SU-DHL-6 (cell line): ENCODE measurements around the gene RASSF10.

Source experiments
- H2AFZ ChIP-seq: fragments of 200-600 bp; sonication (generic); 2 replicates; pipeline ENCODE4 v1.6.1; 2014; ENCODE audit warnings: low read depth, mild to moderate bottlenecking, moderate library complexity, mixed read lengths, antibody characterized with exemption, low read length; ENCODE audit not compliant: severe bottlenecking
- H3F3A ChIP-seq: fragments of 200-600 bp; shearing (Covaris generic); 2 replicates; pipeline ENCODE4 v1.6.0; 2016; ENCODE audit warnings: antibody characterized with exemption, mild to moderate bottlenecking; ENCODE audit not compliant: insufficient read depth
- H3K27ac ChIP-seq: fragments of 200-600 bp; sonication (generic); 2 replicates; pipeline ENCODE4 v1.5.1; 2016; ENCODE audit warnings: low read depth, mild to moderate bottlenecking, low read length, moderate library complexity, mixed read lengths
- H3K27me3 ChIP-seq: fragments of 200-600 bp; sonication (generic), shearing (Covaris generic); 2 replicates; pipeline ENCODE4 v1.6.0; 2014; ENCODE audit warnings: mild to moderate bottlenecking, low read length
- H3K36me3 ChIP-seq: fragments of 200-600 bp; sonication (generic); 2 replicates; pipeline ENCODE4 v1.6.1; 2014; ENCODE audit warnings: mild to moderate bottlenecking, low read length, mixed read lengths
- H3K4me2 ChIP-seq: fragments of 300-600, 200-600 bp; shearing (Covaris generic), sonication (generic); 2 replicates; pipeline ENCODE4 v1.6.0; 2014; ENCODE audit warnings: low read length, low read depth, mild to moderate bottlenecking; ENCODE audit not compliant: poor library complexity, severe bottlenecking
- H3K4me3 ChIP-seq: fragments of 200-600 bp; sonication (generic); 2 replicates; pipeline ENCODE4 v1.5.1; 2014; ENCODE audit warnings: antibody characterized with exemption, low read length, mild to moderate bottlenecking, mixed read lengths; ENCODE audit not compliant: insufficient read depth, poor library complexity, severe bottlenecking
- H3K79me2 ChIP-seq: fragments of 200-600 bp; sonication (generic); 2 replicates; pipeline ENCODE4 v1.6.1; 2014; ENCODE audit warnings: mild to moderate bottlenecking, low read length, moderate library complexity; ENCODE audit not compliant: insufficient read depth
- H3K9ac ChIP-seq: fragments of 200-600 bp; sonication (generic); 2 replicates; pipeline ENCODE4 v1.7.0; 2014; ENCODE audit warnings: mild to moderate bottlenecking, low read length
- H3K9me2 ChIP-seq: fragments of 200-600 bp; sonication (generic); replicated peaks from 2 replicates; pipeline ENCODE4 v1.6.1; 2014; ENCODE audit warnings: low read length; ENCODE audit not compliant: insufficient read depth
- H3K9me3 ChIP-seq: fragments of 200-600 bp; sonication (generic); 2 replicates; pipeline ENCODE4 v1.6.1; 2014; ENCODE audit warnings: low read length, mixed read lengths; ENCODE audit not compliant: insufficient read depth
- H4K20me1 ChIP-seq: fragments of 200-600 bp; sonication (generic); 2 replicates; pipeline ENCODE4 v1.6.1; 2014; ENCODE audit warnings: low read depth, mild to moderate bottlenecking, antibody characterized with exemption, low read length, moderate library complexity, mixed read lengths
- EZH2phosphoT487 ChIP-seq: fragments of 200-600 bp; sonication (generic), shearing (Covaris generic); conservative IDR thresholded peaks from 2 replicates; pipeline ENCODE4 v1.6.1; 2018; ENCODE audit warnings: mild to moderate bottlenecking, antibody characterized with exemption, low read length, moderate library complexity, mixed read lengths
- TF ChIP-seq, protein P1 (sequence below): fragments of 200-600 bp; sonication (generic); IDR thresholded peaks from one replicate; pipeline ENCODE4 v1.5.1; 2017; ENCODE audit warnings: antibody characterized with exemption, mild to moderate bottlenecking, low read length, moderate library complexity; ENCODE audit not compliant: insufficient read depth, poor library complexity, severe bottlenecking

RASSF10 gene

GRCh38 chr11:13047884-13048283 is 38.8 kb downstream of the RASSF10 start:
- no peak overlapping the region for H3K9ac ChIP-seq
- H3K27ac ChIP-seq, result no peak overlapping the region
- no peaks in the 10 kb centered on the region for H3K9me2 ChIP-seq
- no peak overlapping the region for H3K4me2 ChIP-seq
- no peaks in the 10 kb centered on the region for H3K27me3 ChIP-seq
- no peak overlapping the region for H2AFZ ChIP-seq
- no peaks in the 10 kb centered on the region for H4K20me1 ChIP-seq
- no peaks in the 10 kb centered on the region for H3F3A ChIP-seq
- H3K9me3 ChIP-seq, result peaks cover 4% of the 10 kb centered on the region; the same call in 1 of the 2 replicates
- H3K36me3 ChIP-seq, result no peaks in the 10 kb centered on the region
- H3K79me2 ChIP-seq, result no peaks in the 10 kb centered on the region
- H3K4me3 ChIP-seq, result no peak overlapping the region
- TF ChIP-seq, protein P1, sequence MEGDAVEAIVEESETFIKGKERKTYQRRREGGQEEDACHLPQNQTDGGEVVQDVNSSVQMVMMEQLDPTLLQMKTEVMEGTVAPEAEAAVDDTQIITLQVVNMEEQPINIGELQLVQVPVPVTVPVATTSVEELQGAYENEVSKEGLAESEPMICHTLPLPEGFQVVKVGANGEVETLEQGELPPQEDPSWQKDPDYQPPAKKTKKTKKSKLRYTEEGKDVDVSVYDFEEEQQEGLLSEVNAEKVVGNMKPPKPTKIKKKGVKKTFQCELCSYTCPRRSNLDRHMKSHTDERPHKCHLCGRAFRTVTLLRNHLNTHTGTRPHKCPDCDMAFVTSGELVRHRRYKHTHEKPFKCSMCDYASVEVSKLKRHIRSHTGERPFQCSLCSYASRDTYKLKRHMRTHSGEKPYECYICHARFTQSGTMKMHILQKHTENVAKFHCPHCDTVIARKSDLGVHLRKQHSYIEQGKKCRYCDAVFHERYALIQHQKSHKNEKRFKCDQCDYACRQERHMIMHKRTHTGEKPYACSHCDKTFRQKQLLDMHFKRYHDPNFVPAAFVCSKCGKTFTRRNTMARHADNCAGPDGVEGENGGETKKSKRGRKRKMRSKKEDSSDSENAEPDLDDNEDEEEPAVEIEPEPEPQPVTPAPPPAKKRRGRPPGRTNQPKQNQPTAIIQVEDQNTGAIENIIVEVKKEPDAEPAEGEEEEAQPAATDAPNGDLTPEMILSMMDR, result no peak
- no peak for TF ChIP-seq EZH2phosphoT487

- H3K9ac ChIP-seq, result no peak overlapping the region
- H3K9me2 ChIP-seq, result no peaks in the 10 kb centered on the region
These were observed 42.1 kb downstream of the RASSF10 start for GRCh38 chr11:13051257-13051656.

DNA sequence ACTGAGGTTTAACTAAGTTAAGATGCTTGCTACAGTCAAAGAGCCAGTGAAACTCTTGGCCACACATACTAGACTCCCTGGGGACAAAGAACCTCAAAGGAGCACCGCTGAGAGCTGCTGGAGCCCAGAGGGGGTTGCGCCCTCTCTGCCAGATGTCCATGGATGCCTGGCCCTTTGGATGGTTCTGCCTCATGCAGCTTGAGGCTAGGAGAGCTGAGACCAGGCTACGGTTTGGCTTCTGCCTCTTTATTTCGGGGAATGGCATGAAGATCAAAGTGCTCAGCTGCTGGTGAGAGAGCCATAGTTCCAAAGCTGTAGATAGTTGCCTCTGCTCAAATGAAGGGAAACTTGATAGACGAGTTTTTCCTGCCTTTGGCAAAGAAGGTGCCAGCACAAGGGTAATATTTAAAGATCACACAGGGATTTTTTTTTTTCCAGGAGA is 43.0 kb downstream of the RASSF10 start:
- no peak overlapping the region for H3K4me3 ChIP-seq
- no peak overlapping the region for H2AFZ ChIP-seq
- H3K27ac ChIP-seq, result no peak overlapping the region
- no peaks in the 10 kb centered on the region for H3F3A ChIP-seq
- peaks cover 4% of the 10 kb centered on the region; the same call in 1 of the 2 replicates for H3K9me3 ChIP-seq
- no peak overlapping the region for H3K4me2 ChIP-seq
- H3K9me2 ChIP-seq, result no peaks in the 10 kb centered on the region
- no peaks in the 10 kb centered on the region for H4K20me1 ChIP-seq
- H3K36me3 ChIP-seq, result no peaks in the 10 kb centered on the region
- H3K79me2 ChIP-seq, result no peaks in the 10 kb centered on the region
- H3K9ac ChIP-seq, result no peak overlapping the region
- TF ChIP-seq, protein P1, result no peak
- no peak for TF ChIP-seq EZH2phosphoT487
- H3K27me3 ChIP-seq, result no peaks in the 10 kb centered on the region

More at GRCh38 chr11:13051257-13051656, 42.1 kb downstream of the RASSF10 start:
- H3K27ac ChIP-seq, result no peak overlapping the region
- TF ChIP-seq, protein P1, result no peak
- TF ChIP-seq EZH2phosphoT487, result no peak
- H3F3A ChIP-seq, result no peaks in the 10 kb centered on the region
- H2AFZ ChIP-seq, result no peak overlapping the region
- no peaks in the 10 kb centered on the region for H4K20me1 ChIP-seq
- H3K9me3 ChIP-seq, result peaks cover 4% of the 10 kb centered on the region; the same call in 1 of the 2 replicates
- H3K27me3 ChIP-seq, result no peaks in the 10 kb centered on the region
- no peaks in the 10 kb centered on the region for H3K36me3 ChIP-seq
- no peak overlapping the region for H3K4me3 ChIP-seq
- no peaks in the 10 kb centered on the region for H3K79me2 ChIP-seq
- no peak overlapping the region for H3K4me2 ChIP-seq
